Lung (tissue), 12 donors: ENCODE measurements around the gene PLEKHG3. TPM values are rescaled to one million over a fixed set of nuclear protein-coding genes. Genes with fewer than 3 reads are reported as not detected.

Experiments used
- ATAC-seq: fragments of 200-7000 bp; cut with Tn5 transposase; one replicate; pipeline ENCODE4 v1.9.1; 2020; ENCODE audit warnings: moderate number of reproducible peaks; ENCODE audit not compliant: insufficient read depth, low FRiP score
- DNase-seq, 3 donors: peaks; one replicate each; pipeline ENCODE4 v3.0.0-alpha.2; 2013 to 2017
- H3K27ac ChIP-seq, 2 donors: one replicate each; pipeline ENCODE4 v1.5.1; 2013; ENCODE audit warnings: mild to moderate bottlenecking in 2 of 2, moderate library complexity in 2 of 2, control low read depth in 1 of 2, inconsistent platforms in 1 of 2, low read depth in 1 of 2, low read length in 1 of 2
- H3K27me3 ChIP-seq, 3 donors: one replicate each; pipeline ENCODE4 v1.5.1; 2013; ENCODE audit warnings: low read length in 2 of 3; ENCODE audit not compliant: control insufficient read depth in 3 of 3, insufficient read depth in 3 of 3
- H3K36me3 ChIP-seq, 4 donors: one replicate each; pipeline ENCODE4 v1.5.1; 2013; ENCODE audit warnings: low read length in 4 of 4, mild to moderate bottlenecking in 1 of 4, moderate library complexity in 1 of 4; ENCODE audit not compliant: control insufficient read depth in 4 of 4, insufficient read depth in 4 of 4
- H3K4me1 ChIP-seq, 5 donors: one replicate each; pipeline ENCODE4 v1.5.1; 2013; ENCODE audit warnings: low read length in 5 of 5, mild to moderate bottlenecking in 2 of 5, moderate library complexity in 1 of 5; ENCODE audit not compliant: control insufficient read depth in 5 of 5, insufficient read depth in 5 of 5
- H3K4me3 ChIP-seq: one replicate; pipeline ENCODE4 v1.5.1; 2013; ENCODE audit warnings: mild to moderate bottlenecking, control low read depth, moderate library complexity
- H3K9ac ChIP-seq, 2 donors: one replicate each; pipeline ENCODE4 v1.5.1; 2013; ENCODE audit warnings: low read length in 2 of 2, control low read depth in 1 of 2; ENCODE audit not compliant: insufficient read depth in 1 of 2
- H3K9me3 ChIP-seq, 4 donors: one replicate each; pipeline ENCODE4 v1.5.1; 2013; ENCODE audit warnings: low read length in 3 of 4, mild to moderate bottlenecking in 1 of 4, moderate library complexity in 1 of 4; ENCODE audit not compliant: control insufficient read depth in 4 of 4, insufficient read depth in 3 of 4
- WGBS, 2 donors: extraction: QIAGEN DNeasy Blood & Tissue Kit; methylation state at CpG; one replicate each; pipeline ENCODE4 v1.1.7; 2013; 5-methylcytosine and 5-hydroxymethylcytosine counted together
- polyA plus RNA-seq, 2 donors: library from polyadenylated mRNA; stranded (reverse); fragments of 200-250 nt; gene quantifications; one replicate each; pipeline ENCODE4 v1.2.1, GENCODE V29; 2013
- total RNA-seq, 2 donors: library from RNA; depleted of rRNA in 1 of 2; stranded (reverse); fragments of >200 nt in 1 of 2; gene quantifications; one replicate each; pipeline ENCODE4 v1.2.1, GENCODE V29; 2014 to 2021
- TF ChIP-seq, protein P1 (sequence below): IDR thresholded peaks from 2 replicates; pipeline ENCODE4 v1.5.1; 2012; ENCODE audit warnings: mild to moderate bottlenecking; ENCODE audit errors: control extremely low read depth, extremely low read depth
- donor health status: control.
- donor health status: control.
- donor health status: Bipolar disorder and iron deficiency.
- donor health status: healthy.
- donor health status: DM: yes; HTN: yes; CAD: no.

Gene PLEKHG3
- total and polyA plus RNA-seq, 4 donors = 11.0 to 43.5 (median 21.5) TPM

DNA sequence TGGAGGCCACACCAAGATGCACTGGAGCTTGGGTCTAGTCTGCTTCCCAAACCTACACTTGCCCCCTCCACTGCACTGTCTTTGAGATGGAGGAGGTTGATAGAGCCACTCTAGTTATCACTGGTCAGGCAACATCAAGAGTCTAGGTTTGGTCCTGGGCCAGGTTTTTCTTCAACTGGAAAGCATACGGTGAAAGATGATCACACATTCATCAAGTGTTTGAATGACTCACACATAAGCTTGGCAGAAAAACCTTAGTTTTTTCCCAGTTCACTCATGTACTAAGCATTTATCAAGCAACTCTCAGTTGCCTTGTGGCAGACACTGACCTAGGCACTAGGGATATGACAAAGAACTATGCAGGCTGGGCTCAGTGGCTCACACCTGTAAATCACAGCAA is 84.5 kb downstream of the PLEKHG3 start:
- Histone ChIP-seq H3K4me1 (peaks cover 0 to 5% (median 0%) of the 10 kb centered on the region in 5 donors), H3K27me3 (no peaks in the 10 kb centered on the region), H3K9me3 (peaks cover 0 to 3% (median 0%) of the 10 kb centered on the region in 4 donors), H3K36me3 (peaks cover 0 to 4% (median 0%) of the 10 kb centered on the region in 4 donors), H3K9ac (no peak overlapping the region), H3K27ac (no peak overlapping the region), H3K4me3 (no peak overlapping the region)
- WGBS, 2 donors = 42 to 74% methylated on average over 1 of the region's 1 CpG
- ATAC-seq = peak; percentile 44
- TF ChIP-seq, protein P1, sequence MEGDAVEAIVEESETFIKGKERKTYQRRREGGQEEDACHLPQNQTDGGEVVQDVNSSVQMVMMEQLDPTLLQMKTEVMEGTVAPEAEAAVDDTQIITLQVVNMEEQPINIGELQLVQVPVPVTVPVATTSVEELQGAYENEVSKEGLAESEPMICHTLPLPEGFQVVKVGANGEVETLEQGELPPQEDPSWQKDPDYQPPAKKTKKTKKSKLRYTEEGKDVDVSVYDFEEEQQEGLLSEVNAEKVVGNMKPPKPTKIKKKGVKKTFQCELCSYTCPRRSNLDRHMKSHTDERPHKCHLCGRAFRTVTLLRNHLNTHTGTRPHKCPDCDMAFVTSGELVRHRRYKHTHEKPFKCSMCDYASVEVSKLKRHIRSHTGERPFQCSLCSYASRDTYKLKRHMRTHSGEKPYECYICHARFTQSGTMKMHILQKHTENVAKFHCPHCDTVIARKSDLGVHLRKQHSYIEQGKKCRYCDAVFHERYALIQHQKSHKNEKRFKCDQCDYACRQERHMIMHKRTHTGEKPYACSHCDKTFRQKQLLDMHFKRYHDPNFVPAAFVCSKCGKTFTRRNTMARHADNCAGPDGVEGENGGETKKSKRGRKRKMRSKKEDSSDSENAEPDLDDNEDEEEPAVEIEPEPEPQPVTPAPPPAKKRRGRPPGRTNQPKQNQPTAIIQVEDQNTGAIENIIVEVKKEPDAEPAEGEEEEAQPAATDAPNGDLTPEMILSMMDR = no peak
- DNase-seq = no peak

DNA sequence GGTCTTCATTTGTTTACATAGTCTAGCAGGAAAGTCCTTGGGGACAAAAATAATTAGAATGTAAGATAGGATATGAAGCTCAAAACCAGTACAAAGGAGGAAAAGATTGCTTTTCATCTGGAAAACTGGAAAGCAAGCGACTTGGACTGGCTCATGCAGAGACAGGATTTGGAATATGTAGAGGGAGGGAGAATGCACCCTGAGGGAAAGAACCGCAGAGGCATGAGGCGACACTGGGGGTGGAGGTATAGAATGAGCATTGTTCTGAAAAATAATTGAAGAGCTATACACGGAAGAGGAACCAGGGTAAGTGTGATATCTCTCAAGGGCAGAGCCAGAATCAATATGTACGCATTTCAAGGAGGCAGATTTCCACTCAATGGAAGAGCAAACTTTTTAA is 85.5 kb downstream of the PLEKHG3 start:
- ATAC-seq = no peak
- no peak overlapping the region for H3K4me3 ChIP-seq
- no peaks in the 10 kb centered on the region for H3K27me3 ChIP-seq
- peaks cover 0 to 3% (median 0%) of the 10 kb centered on the region in 4 donors for H3K9me3 ChIP-seq
- no peak for DNase-seq
- H3K27ac ChIP-seq = no peak overlapping the region
- TF ChIP-seq, protein P1 = no peak
- no peak overlapping the region for H3K9ac ChIP-seq
- peaks cover 0 to 4% (median 0%) of the 10 kb centered on the region in 4 donors for H3K36me3 ChIP-seq
- 66 to 74% methylated on average over 5 of the region's 5 CpGs for WGBS, 2 donors
- H3K4me1 ChIP-seq = peaks cover 0 to 5% (median 0%) of the 10 kb centered on the region in 5 donors

DNA sequence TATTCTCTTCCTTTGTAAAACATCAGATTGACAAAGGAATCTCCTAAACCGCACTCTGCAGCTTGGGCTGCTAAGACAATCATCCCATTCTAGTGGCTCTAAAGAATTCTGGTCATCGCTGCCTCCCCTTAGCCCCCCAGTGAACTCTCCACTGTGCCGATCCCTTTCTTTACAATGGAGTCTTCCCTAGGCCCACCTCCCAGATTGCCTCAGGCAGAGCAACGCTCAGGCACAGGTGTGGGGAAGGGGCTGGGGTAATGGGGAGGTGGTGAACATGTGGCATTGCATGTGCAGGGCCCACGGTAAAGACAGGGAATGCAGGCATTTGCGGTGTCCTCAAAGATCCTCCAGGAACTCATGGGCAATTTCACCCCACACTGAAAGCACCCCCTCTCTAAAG is 86.3 kb downstream of the PLEKHG3 start:
- WGBS, 2 donors = 83 to 86% methylated on average over 6 of the region's 6 CpGs
- no peak for ATAC-seq
- TF ChIP-seq, protein P1 = no peak
- H3K9me3 ChIP-seq = peaks cover 0 to 3% (median 0%) of the 10 kb centered on the region in 4 donors
- no peak overlapping the region for H3K4me3 ChIP-seq
- DNase-seq = no peak
- no peaks in the 10 kb centered on the region for H3K27me3 ChIP-seq
- no peak overlapping the region for H3K27ac ChIP-seq
- H3K36me3 ChIP-seq = no peaks in the 10 kb centered on the region
- no peak overlapping the region for H3K9ac ChIP-seq
- H3K4me1 ChIP-seq = peaks cover 0 to 5% (median 0%) of the 10 kb centered on the region in 5 donors

DNA sequence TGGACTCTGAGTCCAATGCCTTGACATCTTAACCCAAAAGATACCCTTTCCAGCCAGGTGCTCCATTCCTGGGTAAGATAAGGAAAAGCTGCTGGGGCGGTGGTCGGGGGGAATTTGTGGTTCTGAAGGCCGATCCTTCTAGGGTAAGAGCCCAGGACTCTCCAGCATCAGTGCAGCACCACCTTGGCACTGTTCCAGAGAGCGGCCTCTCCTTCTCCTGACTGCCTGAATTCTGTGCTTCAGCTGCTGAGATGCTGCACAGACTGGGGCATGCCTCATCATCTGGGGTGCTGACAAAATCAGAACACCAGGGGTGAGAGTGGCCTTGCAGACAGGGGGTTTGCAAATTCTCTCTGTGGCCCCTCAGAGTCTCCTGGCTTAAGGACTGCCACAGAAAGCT is 88.0 kb downstream of the PLEKHG3 start:
- Histone ChIP-seq H3K9me3 (peaks cover 0 to 3% (median 0%) of the 10 kb centered on the region in 4 donors), H3K27me3 (no peaks in the 10 kb centered on the region), H3K9ac (no peak overlapping the region), H3K4me1 (no peaks in the 10 kb centered on the region), H3K36me3 (no peaks in the 10 kb centered on the region), H3K27ac (no peak overlapping the region), H3K4me3 (no peak overlapping the region)
- no peak for ATAC-seq
- TF ChIP-seq, protein P1 = no peak
- 84 to 87% methylated on average over 4 of the region's 4 CpGs for WGBS, 2 donors
- DNase-seq = peak; percentile 26 to 48 (median 42)
